Measurements from ENCODE around the gene UGT2B7. TPM values are rescaled to one million over a fixed set of nuclear protein-coding genes. Genes with fewer than 3 reads are reported as not detected.

Gene UGT2B7
- total RNA-seq, 4 donors from 2014 or later: not detected

DNA sequence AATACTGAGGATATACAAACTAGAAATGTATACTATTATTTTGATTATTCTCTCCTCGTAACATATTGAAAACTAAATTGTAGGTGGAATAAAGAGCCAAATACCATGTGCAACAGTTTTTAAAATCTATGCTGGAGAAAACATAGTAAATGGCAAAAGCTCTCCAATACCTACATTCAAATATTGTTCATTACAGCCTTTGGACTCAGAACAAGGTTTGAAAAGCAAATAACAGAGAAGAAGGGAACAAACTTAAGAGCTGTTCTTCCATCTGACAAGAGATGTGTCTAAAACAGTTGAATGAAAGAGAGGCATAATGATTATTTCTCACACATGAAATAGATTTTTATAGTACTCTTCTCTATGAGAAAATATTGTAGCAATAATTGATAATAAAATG is 25.0 kb upstream of the UGT2B7 start:
- H3K27me3 ChIP-seq: no peaks in the 10 kb centered on the region
- no peak overlapping the region for H3K27ac ChIP-seq (replicated peaks in 1 of 4)
- WGBS: 82% methylated on average over 1 of the region's 1 CpG
- no peak for DNase-seq (ENCODE audit: extremely low spot score)
- no peak overlapping the region for H3K4me3 ChIP-seq
- no peaks in the 10 kb centered on the region for H3K9me3 ChIP-seq
- no peaks in the 10 kb centered on the region for H3K36me3 ChIP-seq
- TF ChIP-seq, protein P1, sequence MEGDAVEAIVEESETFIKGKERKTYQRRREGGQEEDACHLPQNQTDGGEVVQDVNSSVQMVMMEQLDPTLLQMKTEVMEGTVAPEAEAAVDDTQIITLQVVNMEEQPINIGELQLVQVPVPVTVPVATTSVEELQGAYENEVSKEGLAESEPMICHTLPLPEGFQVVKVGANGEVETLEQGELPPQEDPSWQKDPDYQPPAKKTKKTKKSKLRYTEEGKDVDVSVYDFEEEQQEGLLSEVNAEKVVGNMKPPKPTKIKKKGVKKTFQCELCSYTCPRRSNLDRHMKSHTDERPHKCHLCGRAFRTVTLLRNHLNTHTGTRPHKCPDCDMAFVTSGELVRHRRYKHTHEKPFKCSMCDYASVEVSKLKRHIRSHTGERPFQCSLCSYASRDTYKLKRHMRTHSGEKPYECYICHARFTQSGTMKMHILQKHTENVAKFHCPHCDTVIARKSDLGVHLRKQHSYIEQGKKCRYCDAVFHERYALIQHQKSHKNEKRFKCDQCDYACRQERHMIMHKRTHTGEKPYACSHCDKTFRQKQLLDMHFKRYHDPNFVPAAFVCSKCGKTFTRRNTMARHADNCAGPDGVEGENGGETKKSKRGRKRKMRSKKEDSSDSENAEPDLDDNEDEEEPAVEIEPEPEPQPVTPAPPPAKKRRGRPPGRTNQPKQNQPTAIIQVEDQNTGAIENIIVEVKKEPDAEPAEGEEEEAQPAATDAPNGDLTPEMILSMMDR (IDR thresholded peaks at IDR 0.05): no peak
- no peak for TF ChIP-seq EP300 (IDR thresholded peaks at IDR 0.05)
- no peak for TF ChIP-seq POLR2A (IDR thresholded peaks at IDR 0.05; ENCODE audit: low read depth)
- TF ChIP-seq POLR2AphosphoS5 (IDR thresholded peaks at IDR 0.05): no peak
- H3K4me1 ChIP-seq: no peaks in the 10 kb centered on the region
- intact Hi-C loops (cut with DNase I): no loop called here

DNA sequence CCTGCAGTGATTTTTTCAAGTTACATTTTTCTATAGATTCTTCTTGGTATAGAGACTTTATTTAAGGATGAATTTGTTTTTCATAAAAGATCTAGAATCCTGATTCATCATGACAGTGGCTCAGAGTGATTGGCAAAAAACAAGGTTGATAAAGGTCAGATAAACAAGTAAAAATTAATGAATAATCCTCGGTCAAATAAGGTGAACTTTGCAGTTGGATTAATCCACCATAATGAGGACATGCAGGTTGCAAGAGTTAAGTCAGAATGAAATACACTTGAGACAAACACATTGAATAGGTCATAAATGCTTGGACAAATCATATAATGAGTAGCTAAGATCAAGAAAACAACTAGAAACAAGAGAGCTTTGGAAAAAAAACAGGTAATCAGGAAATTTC is 22.9 kb upstream of the UGT2B7 start:
- Histone ChIP-seq H3K4me3 (no peak overlapping the region), H3K36me3 (no peaks in the 10 kb centered on the region), H3K4me1 (no peaks in the 10 kb centered on the region), H3K27me3 (no peaks in the 10 kb centered on the region), H3K9me3 (no peaks in the 10 kb centered on the region), H3K27ac (replicated peaks in 1 of 4) (no peak overlapping the region)
- TF ChIP-seq POLR2A (IDR thresholded peaks at IDR 0.05; ENCODE audit: low read depth) (no peak), EP300 (IDR thresholded peaks at IDR 0.05) (no peak), POLR2AphosphoS5 (IDR thresholded peaks at IDR 0.05) (no peak)
- TF ChIP-seq, protein P1 (IDR thresholded peaks at IDR 0.05): no peak
- no peak for DNase-seq (ENCODE audit: extremely low spot score)
- WGBS: 88% methylated on average over 1 of the region's 1 CpG
- intact Hi-C loops (cut with DNase I): no loop called here

GRCh38 chr4:69075061-69075792 is 21.0 kb upstream of the UGT2B7 start:
- Histone ChIP-seq H3K9me3 (no peaks in the 10 kb centered on the region), H3K4me1 (no peaks in the 10 kb centered on the region), H3K27me3 (no peaks in the 10 kb centered on the region), H3K27ac (replicated peaks in 1 of 4) (no peak overlapping the region), H3K36me3 (no peaks in the 10 kb centered on the region), H3K4me3 (no peak overlapping the region)
- intact Hi-C loops (cut with DNase I): no loop called here
- no peak for DNase-seq (ENCODE audit: extremely low spot score)
- TF ChIP-seq EP300 (IDR thresholded peaks at IDR 0.05) (no peak), POLR2A (IDR thresholded peaks at IDR 0.05; ENCODE audit: low read depth) (no peak), POLR2AphosphoS5 (IDR thresholded peaks at IDR 0.05) (no peak)
- TF ChIP-seq, protein P1 (IDR thresholded peaks at IDR 0.05): no peak
- WGBS: 67% methylated on average over 4 of the region's 4 CpGs

- 100% methylated on average over 1 of the region's 2 CpGs for WGBS
- Histone ChIP-seq H3K4me1 (no peaks in the 10 kb centered on the region), H3K9me3 (no peaks in the 10 kb centered on the region), H3K36me3 (no peaks in the 10 kb centered on the region), H3K4me3 (no peak overlapping the region), H3K27me3 (no peaks in the 10 kb centered on the region), H3K27ac (replicated peaks in 1 of 4) (no peak overlapping the region)
- intact Hi-C loops (cut with DNase I): no loop called here
- TF ChIP-seq EP300 (IDR thresholded peaks at IDR 0.05) (no peak), POLR2AphosphoS5 (IDR thresholded peaks at IDR 0.05) (no peak), POLR2A (IDR thresholded peaks at IDR 0.05; ENCODE audit: low read depth) (no peak)
- TF ChIP-seq, protein P1 (IDR thresholded peaks at IDR 0.05): no peak
- no peak for DNase-seq (ENCODE audit: extremely low spot score)
These were observed 17.4 kb upstream of the UGT2B7 start for GRCh38 chr4:69078852-69079251.

DNA sequence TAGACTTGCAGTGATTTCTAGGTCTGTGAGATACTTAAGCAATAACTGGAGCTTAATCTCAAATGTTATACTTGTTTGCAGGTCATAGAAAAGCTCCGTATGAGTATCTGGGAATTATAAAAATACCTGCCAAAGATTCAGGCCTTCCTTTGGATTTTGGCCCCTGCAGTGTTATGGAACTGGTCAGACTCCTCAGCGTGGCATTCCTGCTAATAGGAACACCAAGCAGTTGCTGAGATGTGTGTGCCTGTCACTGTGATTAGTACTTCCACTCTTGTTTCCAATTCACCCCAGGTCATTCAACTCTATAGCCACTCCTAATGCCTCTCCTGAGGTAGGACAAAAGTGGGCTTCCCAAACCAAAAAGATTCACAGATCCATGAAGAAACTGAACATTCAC is 7.8 kb upstream of the UGT2B7 start:
- intact Hi-C loops (cut with DNase I): no loop called here
- Histone ChIP-seq H3K36me3 (no peaks in the 10 kb centered on the region), H3K27me3 (no peaks in the 10 kb centered on the region), H3K4me3 (no peak overlapping the region), H3K27ac (replicated peaks in 1 of 4) (no peak overlapping the region), H3K9me3 (no peaks in the 10 kb centered on the region), H3K4me1 (no peaks in the 10 kb centered on the region)
- 83% methylated on average over 2 of the region's 2 CpGs for WGBS
- no peak for TF ChIP-seq POLR2AphosphoS5 (IDR thresholded peaks at IDR 0.05)
- TF ChIP-seq, protein P1 (IDR thresholded peaks at IDR 0.05): no peak
- TF ChIP-seq EP300 (IDR thresholded peaks at IDR 0.05): no peak
- no peak for TF ChIP-seq POLR2A (IDR thresholded peaks at IDR 0.05; ENCODE audit: low read depth)
- no peak for DNase-seq (ENCODE audit: extremely low spot score)

Measured in esophagus muscularis mucosa (tissue), 4 donors.